ENCODE data around the gene C12orf56.
"Not testable (repeated sequence)": the region's sequence is repeated elsewhere in the genome, so short reads cannot be mapped to it uniquely, and the experiment has no call there.

The C12orf56 gene

GRCh38 chr12:64385468-64385867, 5.1 kb downstream of the C12orf56 start:
- DNase-seq (ENCODE audit: low read depth in 2 of 2), result no peak

- no peak for DNase-seq (ENCODE audit: low read depth in 2 of 2)
Measured at GRCh38 chr12:64385019-64385418, 5.5 kb downstream of the C12orf56 start.

GRCh38 chr12:64383675-64384074, 6.9 kb downstream of the C12orf56 start:
- DNase-seq (ENCODE audit: low read depth in 2 of 2), result no peak

- no peak for DNase-seq (ENCODE audit: low read depth in 2 of 2)
Measured at GRCh38 chr12:64362721-64363305, 27.7 kb downstream of the C12orf56 start.

GRCh38 chr12:64361173-64361572, 29.4 kb downstream of the C12orf56 start:
- not testable (repeated sequence) for DNase-seq (ENCODE audit: low read depth in 2 of 2)

- not testable (repeated sequence) for DNase-seq (ENCODE audit: low read depth in 2 of 2)
Measured at GRCh38 chr12:64356209-64356608, 34.3 kb downstream of the C12orf56 start.

- no peak for DNase-seq (ENCODE audit: low read depth in 2 of 2)
Measured at GRCh38 chr12:64352181-64352580, 38.4 kb downstream of the C12orf56 start.

GRCh38 chr12:64351265-64351664, 39.3 kb downstream of the C12orf56 start:
- no peak for DNase-seq (ENCODE audit: low read depth in 2 of 2)

GRCh38 chr12:64347630-64348029, 42.9 kb downstream of the C12orf56 start:
- no peak for DNase-seq (ENCODE audit: low read depth in 2 of 2)

GRCh38 chr12:64344631-64345030, 45.9 kb downstream of the C12orf56 start:
- DNase-seq (ENCODE audit: low read depth in 2 of 2), result not testable (repeated sequence)

- not testable (repeated sequence) for DNase-seq (ENCODE audit: low read depth in 2 of 2)
Measured at GRCh38 chr12:64340546-64340945, 50.0 kb downstream of the C12orf56 start.

- no peak for DNase-seq (ENCODE audit: low read depth in 2 of 2)
Measured at GRCh38 chr12:64335886-64336466, 54.6 kb downstream of the C12orf56 start.

GRCh38 chr12:64332938-64333337, 57.6 kb downstream of the C12orf56 start:
- DNase-seq (ENCODE audit: low read depth in 2 of 2), result no peak

GRCh38 chr12:64332296-64332695, 58.3 kb downstream of the C12orf56 start:
- DNase-seq (ENCODE audit: low read depth in 2 of 2), result no peak

GRCh38 chr12:64329031-64329710, 61.4 kb downstream of the C12orf56 start:
- not testable (repeated sequence) for DNase-seq (ENCODE audit: low read depth in 2 of 2)

- no peak for DNase-seq (ENCODE audit: low read depth in 2 of 2)
Measured at GRCh38 chr12:64325055-64325454, 65.5 kb downstream of the C12orf56 start.

GRCh38 chr12:64323476-64324225, 66.9 kb downstream of the C12orf56 start:
- no peak for DNase-seq (ENCODE audit: low read depth in 2 of 2)

GRCh38 chr12:64323006-64323405, 67.6 kb downstream of the C12orf56 start:
- DNase-seq (ENCODE audit: low read depth in 2 of 2), result no peak

GRCh38 chr12:64320611-64321010, 69.9 kb downstream of the C12orf56 start:
- no peak for DNase-seq (ENCODE audit: low read depth in 2 of 2)

GRCh38 chr12:64319540-64320225, 70.9 kb downstream of the C12orf56 start:
- not testable (repeated sequence) for DNase-seq (ENCODE audit: low read depth in 2 of 2)

- DNase-seq (ENCODE audit: low read depth in 2 of 2), result no peak
Measured at GRCh38 chr12:64318605-64319004, 72.0 kb downstream of the C12orf56 start.

GRCh38 chr12:64311877-64312276, 78.7 kb downstream of the C12orf56 start:
- DNase-seq (ENCODE audit: low read depth in 2 of 2), result no peak
